Natural killer cell treated with Interleukin-12 subunit alpha and Interleukin-12 subunit beta and Interleukin-15 and Interleukin-18, amount 100 ng/mL, for 72 hours (primary cell): Measurements from ENCODE around the gene ACSL6. TPM values are rescaled to one million over a fixed set of nuclear protein-coding genes. Genes with fewer than 3 reads are reported as not detected.
"Not testable (repeated sequence)": the region's sequence is repeated elsewhere in the genome, so short reads cannot be mapped to it uniquely, and the experiment has no call there.

Source experiments
- ATAC-seq, 2 donors: fragments of 150-1000 bp; cut with Tn5 transposase in 1 of 2; sonication (Bioruptor Pico), chemical (Tn5 transposase) in 1 of 2; 2 replicates each; pipeline ENCODE4 v1.10.0; 2021
- DNase-seq: peaks from one replicate; pipeline ENCODE4 v3.0.0; 2022; ENCODE audit warnings: low spot score
- H3K27ac Mint-ChIP-seq, 2 donors: 1 replicate in 1 of 2; 2 replicates in 1 of 2; pipeline ENCODE4 v1.8.0; 2022; ENCODE audit warnings: mixed read lengths in 2 of 2, mild to moderate bottlenecking in 1 of 2, moderate library complexity in 1 of 2
- H3K27me3 Mint-ChIP-seq, 2 donors: 1 replicate in 1 of 2; 2 replicates in 1 of 2; pipeline ENCODE4 v1.8.0; 2022; ENCODE audit warnings: mixed read lengths in 2 of 2
- H3K36me3 Mint-ChIP-seq: one replicate; pipeline ENCODE4 v1.8.0; 2022; ENCODE audit warnings: mixed read lengths
- H3K4me1 Mint-ChIP-seq, 2 donors: 1 replicate in 1 of 2; 2 replicates in 1 of 2; pipeline ENCODE4 v1.8.0; 2022; ENCODE audit warnings: low read depth in 2 of 2, mixed read lengths in 2 of 2, mild to moderate bottlenecking in 1 of 2
- H3K4me3 Mint-ChIP-seq: one replicate; pipeline ENCODE4 v1.8.0; 2022; ENCODE audit warnings: mixed read lengths
- H3K9me3 Mint-ChIP-seq: 2 replicates; pipeline ENCODE4 v1.8.0; 2022; ENCODE audit warnings: mixed read lengths
- total RNA-seq, 2 donors: library from RNA; stranded (reverse); gene quantifications; one replicate each; pipeline ENCODE4 v1.2.3, GENCODE V29; 2022

The ACSL6 gene
- total RNA-seq, 2 donors from 2014 or later: 0.67 to 1.5 TPM

DNA sequence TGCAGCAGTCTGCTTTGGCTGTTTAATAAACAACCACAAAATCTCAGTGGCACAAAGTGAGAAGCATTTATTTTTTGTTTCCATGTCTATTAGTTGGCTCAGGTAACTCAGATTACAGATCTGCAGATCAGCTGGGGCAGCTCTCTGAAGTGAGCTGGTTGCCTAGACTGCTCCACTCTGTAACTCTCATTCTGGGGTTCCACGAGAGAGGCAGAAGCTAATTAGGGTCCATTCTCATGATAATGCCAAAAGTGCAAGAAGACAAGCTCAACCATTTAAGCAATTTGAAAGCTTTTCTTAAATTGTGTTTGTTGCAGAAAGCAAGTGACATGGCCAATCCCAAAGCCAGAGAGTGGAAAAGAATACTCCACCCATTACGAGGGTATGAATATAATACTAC lies 79.2 kb downstream of the ACSL6 start:
- no peak overlapping the region for H3K4me3 Mint-ChIP-seq
- H3K9me3 Mint-ChIP-seq: peaks cover 10% of the 10 kb centered on the region
- H3K4me1 Mint-ChIP-seq: no peaks in the 10 kb centered on the region
- ATAC-seq (no peak), DNase-seq (no peak)
- no peak overlapping the region for H3K27ac Mint-ChIP-seq
- peaks cover 16 to 47% of the 10 kb centered on the region in 2 donors for H3K27me3 Mint-ChIP-seq
- peaks cover 33% of the 10 kb centered on the region for H3K36me3 Mint-ChIP-seq

DNA sequence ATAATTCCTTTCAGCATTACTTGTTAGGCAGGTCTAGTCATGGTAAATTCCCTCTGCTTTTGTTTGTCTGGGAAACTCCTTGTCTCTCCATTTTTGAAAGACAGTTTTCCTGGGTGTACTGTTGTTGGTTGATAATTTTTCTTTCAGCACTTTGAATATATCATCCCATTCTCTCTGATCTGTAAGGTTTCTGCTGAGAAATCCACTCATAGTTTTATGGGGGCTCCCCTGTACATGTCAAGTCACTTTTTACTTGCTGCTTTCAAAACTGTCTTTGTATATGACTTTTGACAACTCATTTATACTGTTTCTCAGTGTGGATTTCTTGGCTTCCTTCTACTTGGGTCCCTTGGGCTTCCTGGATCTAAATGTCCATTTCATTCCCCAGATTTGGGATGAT lies 82.5 kb downstream of the ACSL6 start:
- peaks cover 16% of the 10 kb centered on the region for H3K9me3 Mint-ChIP-seq

DNA sequence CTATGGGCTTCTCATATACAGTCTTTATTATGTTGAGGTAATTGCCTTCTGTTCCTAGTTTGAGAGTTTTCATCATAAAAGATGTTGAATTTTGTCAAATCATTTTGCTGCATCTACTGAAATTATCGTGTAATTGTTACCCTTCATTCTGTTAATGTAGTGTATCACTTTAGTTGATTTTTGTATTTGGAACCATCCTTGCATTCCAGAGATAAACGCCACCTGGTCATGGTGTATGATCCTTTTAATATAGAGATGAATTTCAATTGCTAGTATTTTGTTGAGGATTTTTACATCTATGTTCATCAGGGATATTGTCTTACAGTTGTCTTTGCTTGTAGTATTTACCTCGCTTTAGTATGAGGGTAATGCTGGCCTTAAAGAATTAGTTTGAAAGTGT lies 85.3 kb downstream of the ACSL6 start:
- H3K4me1 Mint-ChIP-seq: no peaks in the 10 kb centered on the region

More for the DNA sequence above, 82.5 kb downstream of the ACSL6 start:
- Mint-ChIP-seq H3K4me1 (no peaks in the 10 kb centered on the region), H3K27me3 (peaks cover 12 to 60% of the 10 kb centered on the region in 2 donors), H3K36me3 (peaks cover 46% of the 10 kb centered on the region), H3K27ac (no peak overlapping the region), H3K4me3 (no peak overlapping the region)
- ATAC-seq (no peak), DNase-seq (no peak)

DNA sequence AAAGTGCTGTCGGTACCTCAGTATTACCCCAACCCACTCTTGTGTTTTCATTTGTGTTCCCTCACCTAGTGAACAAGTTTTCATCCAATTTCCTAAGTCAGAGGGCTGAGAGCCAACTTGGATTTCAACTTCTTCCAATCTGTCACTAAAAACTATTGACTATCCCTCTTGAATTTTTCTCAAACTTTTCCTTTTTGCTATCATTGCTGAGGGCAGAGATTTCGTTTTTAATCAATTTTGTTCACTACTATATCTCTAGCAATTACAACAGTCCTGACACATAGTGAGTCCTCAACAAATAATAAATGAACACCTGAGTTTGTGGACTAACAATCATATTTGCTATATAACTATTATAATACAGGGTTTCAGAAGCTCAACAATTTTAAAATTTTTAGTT lies 95.0 kb downstream of the ACSL6 start:
- Mint-ChIP-seq H3K27ac (no peak overlapping the region), H3K4me3 (no peak overlapping the region), H3K36me3 (no peaks in the 10 kb centered on the region), H3K27me3 (peaks cover 24 to 29% of the 10 kb centered on the region in 2 donors), H3K4me1 (no peaks in the 10 kb centered on the region), H3K9me3 (no peaks in the 10 kb centered on the region)
- ATAC-seq (no peak), DNase-seq (no peak)

More for the DNA sequence above, 85.3 kb downstream of the ACSL6 start:
- H3K4me3 Mint-ChIP-seq: no peak overlapping the region
- no peak for ATAC-seq
- DNase-seq: no peak
- peaks cover 9 to 57% of the 10 kb centered on the region in 2 donors for H3K27me3 Mint-ChIP-seq
- no peak overlapping the region for H3K27ac Mint-ChIP-seq
- H3K9me3 Mint-ChIP-seq: peaks cover 16% of the 10 kb centered on the region
- peaks cover 46% of the 10 kb centered on the region for H3K36me3 Mint-ChIP-seq

DNA sequence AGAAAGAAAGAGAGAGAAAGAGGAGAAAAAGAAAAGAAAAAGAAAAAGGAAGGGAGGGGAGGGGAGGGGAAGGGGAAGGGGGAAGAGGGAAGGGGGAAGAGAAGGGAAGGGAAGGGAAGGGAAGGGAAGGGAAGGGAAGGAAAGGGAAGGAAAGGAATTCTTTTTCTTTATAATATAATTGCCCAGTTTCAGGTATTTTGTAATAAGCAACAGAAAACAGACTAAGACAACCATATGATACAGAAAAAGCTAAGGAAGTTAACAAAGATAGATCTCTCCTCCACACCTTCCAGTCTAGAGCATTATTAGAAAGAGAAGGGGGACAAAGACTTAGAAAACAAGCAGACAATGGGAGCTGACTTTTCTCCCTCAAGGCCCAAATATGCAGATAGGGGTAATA lies 97.0 kb downstream of the ACSL6 start:
- Mint-ChIP-seq H3K36me3 (no peaks in the 10 kb centered on the region), H3K4me1 (no peaks in the 10 kb centered on the region), H3K27ac (no peak overlapping the region), H3K9me3 (no peaks in the 10 kb centered on the region), H3K27me3 (peaks cover 31 to 32% of the 10 kb centered on the region in 2 donors), H3K4me3 (no peak overlapping the region)
- DNase-seq: no peak
- no peak for ATAC-seq

DNA sequence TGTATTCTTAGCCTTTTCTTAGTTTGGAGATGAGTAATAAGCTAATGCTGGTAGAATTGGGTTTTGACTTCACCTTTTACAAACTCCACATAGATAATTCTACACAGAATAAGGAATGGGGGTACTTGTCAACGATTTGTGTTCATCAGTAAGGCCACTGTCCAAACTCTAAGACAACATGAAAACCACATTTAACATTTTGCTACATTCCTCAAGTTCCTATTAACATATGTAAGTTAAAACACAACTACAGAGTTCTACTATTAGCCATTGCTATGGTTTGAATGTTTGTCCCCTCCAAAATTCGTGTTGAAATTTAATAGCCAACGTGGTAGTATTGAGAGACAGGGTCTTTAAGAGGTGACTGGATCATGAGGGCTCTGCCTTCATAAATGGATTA lies 97.9 kb downstream of the ACSL6 start:
- DNase-seq: no peak
- Mint-ChIP-seq H3K9me3 (no peaks in the 10 kb centered on the region), H3K4me1 (no peaks in the 10 kb centered on the region), H3K4me3 (no peak overlapping the region), H3K36me3 (no peaks in the 10 kb centered on the region), H3K27me3 (peaks cover 34% of the 10 kb centered on the region in 2 donors), H3K27ac (no peak overlapping the region)
- no peak for ATAC-seq

DNA sequence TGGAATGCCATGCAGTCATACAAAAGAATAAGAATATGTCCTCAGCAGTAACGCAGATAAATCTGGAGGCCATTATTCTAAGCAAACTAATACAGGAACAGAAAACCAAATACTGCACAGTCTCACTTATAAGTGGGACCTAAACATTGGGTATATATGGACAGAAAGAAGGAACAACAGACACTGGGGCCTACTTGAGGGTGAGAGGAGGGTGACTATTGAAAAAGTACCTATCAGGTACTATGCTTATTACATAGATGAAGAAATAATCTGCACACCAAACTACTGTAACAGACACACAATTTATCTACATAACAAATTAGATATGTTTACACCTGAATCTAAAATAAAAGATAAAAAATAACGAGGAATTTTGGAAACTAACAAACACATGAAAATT lies 104.8 kb downstream of the ACSL6 start:
- peaks cover 23% of the 10 kb centered on the region for H3K9me3 Mint-ChIP-seq
- H3K4me3 Mint-ChIP-seq: no peak overlapping the region
- H3K36me3 Mint-ChIP-seq: peaks cover 35% of the 10 kb centered on the region
- DNase-seq: no peak
- no peak for ATAC-seq
- H3K4me1 Mint-ChIP-seq: peaks cover 16 to 33% of the 10 kb centered on the region in 2 donors
- peak overlapping the region in 1 of 2 donors; percentile 33 for H3K27ac Mint-ChIP-seq
- H3K27me3 Mint-ChIP-seq: peaks cover 26 to 32% of the 10 kb centered on the region in 2 donors

DNA sequence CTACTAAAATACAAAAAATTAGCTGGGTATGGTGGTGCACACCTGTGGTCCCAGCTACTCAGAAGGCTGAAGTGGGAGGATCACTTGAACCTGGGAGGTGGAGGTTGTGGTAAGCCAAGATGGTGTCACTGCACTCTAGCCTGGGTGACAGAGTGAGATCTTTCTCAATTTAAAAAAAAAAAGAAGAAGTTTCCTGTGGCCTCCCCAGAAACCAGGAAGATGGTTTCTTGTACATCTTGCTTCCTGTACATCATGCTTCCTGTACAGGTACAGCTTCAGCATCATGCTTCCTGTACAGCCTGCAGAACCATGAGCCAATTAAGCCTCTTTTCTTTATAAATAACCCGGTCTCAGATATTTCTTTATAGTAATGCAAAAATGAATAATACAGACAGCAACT lies 109.2 kb downstream of the ACSL6 start:
- H3K36me3 Mint-ChIP-seq: peaks cover 47% of the 10 kb centered on the region
- H3K27ac Mint-ChIP-seq: peak overlapping the region; percentile 62 to 85
- peaks cover 16 to 43% of the 10 kb centered on the region in 2 donors for H3K4me1 Mint-ChIP-seq
- not testable (repeated sequence) for DNase-seq
- ATAC-seq: peak; percentile 74 to 84
- peaks cover 10 to 19% of the 10 kb centered on the region in 2 donors for H3K27me3 Mint-ChIP-seq
- H3K4me3 Mint-ChIP-seq: peak overlapping the region; percentile 30
- H3K9me3 Mint-ChIP-seq: peaks cover 26% of the 10 kb centered on the region

Other genes starting within 250 kb of the ACSL6 start
- gene FNIP1, start 214.6 kb downstream of the ACSL6 start, total RNA-seq: 10 to 100 TPM; 27.5 to 27.7 TPM
- not detected for gene MEIKIN, start 66.0 kb downstream of the ACSL6 start, total RNA-seq
- under 1 TPM in 1 of 2 donors, not detected in 1; 0.36 TPM for gene IL3, start 49.0 kb upstream of the ACSL6 start, total RNA-seq
- gene CSF2, start 62.1 kb upstream of the ACSL6 start, total RNA-seq: 100 to 1,000 TPM in 1 of 2 donors, 10 to 100 TPM in 1; 41.4 to 125 TPM
- gene P4HA2, start 216.2 kb upstream of the ACSL6 start, total RNA-seq: 10 to 100 TPM in 1 of 2 donors, 1 to 10 TPM in 1; 5.5 to 20.1 TPM
- not detected for gene PDLIM4, start 246.0 kb upstream of the ACSL6 start, total RNA-seq